HepG2 (cell line): ENCODE measurements around the gene C14orf93. TPM values are rescaled to one million over a fixed set of nuclear protein-coding genes. Genes with fewer than 3 reads are reported as not detected.
A peak's percentile ranks its signal among the peaks of the same experiment; 100 is the strongest.

ENCODE experiments used
- BCL6 ChIP-seq: IDR thresholded peaks from 2 replicates; pipeline ENCODE4 v1.6.1; 2016; ENCODE audit warnings: missing genetic modification reagents, missing compliant biosample characterization
- HOXA9 ChIP-seq: sonication (generic); formaldehyde crosslinking; IDR thresholded peaks from 2 replicates; pipeline ENCODE4 v1.8.1; 2022; ENCODE audit warnings: missing genetic modification reagents, mild to moderate bottlenecking, moderate library complexity, borderline replicate concordance
- JUN ChIP-seq: sonication (generic); formaldehyde crosslinking; IDR thresholded peaks from 2 replicates; pipeline ENCODE4 v1.4.0; 2020; ENCODE audit warnings: mild to moderate bottlenecking, missing genetic modification reagents
- MEIS2 ChIP-seq: sonication (generic); formaldehyde crosslinking; IDR thresholded peaks from 2 replicates; pipeline ENCODE4 v1.9.0; 2021; ENCODE audit warnings: mild to moderate bottlenecking, missing genetic modification reagents
- RARG ChIP-seq: sonication (generic); formaldehyde crosslinking; IDR thresholded peaks from 2 replicates; pipeline ENCODE4 v1.4.0; 2020; ENCODE audit warnings: low read depth, mild to moderate bottlenecking, missing genetic modification reagents
- RBFOX2 ChIP-seq: fragments of 200-400 bp; formaldehyde crosslinking; IDR thresholded peaks from 2 replicates; pipeline ENCODE4 v1.6.1; 2017; ENCODE audit warnings: low read depth, mild to moderate bottlenecking, low read length
- ZEB1 ChIP-seq: IDR thresholded peaks from 2 replicates; pipeline ENCODE4 v1.6.1; 2012; ENCODE audit warnings: mild to moderate bottlenecking, low read depth, inconsistent platforms; ENCODE audit not compliant: insufficient replicate concordance
- ZFP41 ChIP-seq: sonication (generic); formaldehyde crosslinking; IDR thresholded peaks from 2 replicates; pipeline ENCODE4 v1.4.0; 2020; ENCODE audit warnings: mild to moderate bottlenecking, missing genetic modification reagents, borderline replicate concordance
- ZNF160 ChIP-seq: sonication (generic); formaldehyde crosslinking; IDR thresholded peaks from 2 replicates; pipeline ENCODE4 v1.8.0; 2022; ENCODE audit warnings: mild to moderate bottlenecking, inconsistent platforms, missing genetic modification reagents
- ZNF20 ChIP-seq: sonication (generic); formaldehyde crosslinking; IDR thresholded peaks from 2 replicates; pipeline ENCODE4 v1.4.0; 2020; ENCODE audit warnings: mild to moderate bottlenecking, moderate library complexity, missing genetic modification reagents
- ZNF333 ChIP-seq: sonication (generic); formaldehyde crosslinking; IDR thresholded peaks from 2 replicates; pipeline ENCODE4 v1.4.0; 2020; ENCODE audit warnings: mild to moderate bottlenecking, missing genetic modification reagents, borderline replicate concordance
- ZNF678 ChIP-seq: sonication (generic); formaldehyde crosslinking; IDR thresholded peaks from 2 replicates; pipeline ENCODE4 v1.4.0; 2020; ENCODE audit warnings: mild to moderate bottlenecking, missing genetic modification reagents
- ZNF850 ChIP-seq: sonication (generic); formaldehyde crosslinking; conservative IDR thresholded peaks from 2 replicates; pipeline ENCODE4 v1.9.0; 2021; ENCODE audit warnings: mild to moderate bottlenecking, missing genetic modification reagents
- polyA plus RNA-seq, 8 experiments: library from polyadenylated mRNA; depleted of rRNA in 3 of 8; stranded (reverse) in 7 of 8; unstranded in 1 of 8; fragments of >200 nt; fragmentation: Illumina TruSeq in 4 of 8; extraction: Trizol in 4 of 8; gene quantifications; 2 replicates each; pipeline versions ENCODE4 v1.2.1 to v1.2.3, GENCODE V29; 2011 to 2016; ENCODE audit warnings: low read depth in 4 of 8, missing spikeins in 1 of 8, mixed read lengths in 1 of 8; ENCODE audit not compliant: insufficient read depth in 1 of 8
- total RNA-seq, 5 experiments: library from RNA; depleted of rRNA; stranded (reverse); fragments of >200 nt; fragmentation: Illumina TruSeq; extraction: Trizol; gene quantifications; 2 replicates each; pipeline ENCODE4 v1.2.3, GENCODE V29; 2016; ENCODE audit warnings: low read depth in 1 of 5
- TF ChIP-seq, protein P1 (sequence below): sonication (generic); formaldehyde crosslinking; IDR thresholded peaks from 2 replicates; pipeline ENCODE4 v1.4.0; 2020; ENCODE audit warnings: missing genetic modification reagents, borderline replicate concordance
- TF ChIP-seq, protein P2 (sequence below): sonication (generic); formaldehyde crosslinking; conservative IDR thresholded peaks from 2 replicates; pipeline ENCODE4 v1.4.0; 2020; ENCODE audit warnings: missing genetic modification reagents
- TF ChIP-seq, protein P3 (sequence below): sonication (generic); formaldehyde crosslinking; IDR thresholded peaks from 2 replicates; pipeline ENCODE4 v1.5.0; 2020; ENCODE audit warnings: missing genetic modification reagents
- TF ChIP-seq, protein P4 (sequence below): sonication (generic); formaldehyde crosslinking; IDR thresholded peaks from 2 replicates; pipeline ENCODE4 v1.5.1; 2020; ENCODE audit warnings: missing genetic modification reagents, mild to moderate bottlenecking, borderline replicate concordance
- TF ChIP-seq, protein P5 (sequence below): sonication (generic); formaldehyde crosslinking; IDR thresholded peaks from 2 replicates; pipeline ENCODE4 v1.5.0; 2020; ENCODE audit warnings: missing genetic modification reagents

C14orf93 gene
- total and polyA plus RNA-seq, 2 of the 13 experiments (the other 11 are each of a cell fraction or from before 2014, with no cell fraction given): 11.4 to 22.5 TPM

DNA sequence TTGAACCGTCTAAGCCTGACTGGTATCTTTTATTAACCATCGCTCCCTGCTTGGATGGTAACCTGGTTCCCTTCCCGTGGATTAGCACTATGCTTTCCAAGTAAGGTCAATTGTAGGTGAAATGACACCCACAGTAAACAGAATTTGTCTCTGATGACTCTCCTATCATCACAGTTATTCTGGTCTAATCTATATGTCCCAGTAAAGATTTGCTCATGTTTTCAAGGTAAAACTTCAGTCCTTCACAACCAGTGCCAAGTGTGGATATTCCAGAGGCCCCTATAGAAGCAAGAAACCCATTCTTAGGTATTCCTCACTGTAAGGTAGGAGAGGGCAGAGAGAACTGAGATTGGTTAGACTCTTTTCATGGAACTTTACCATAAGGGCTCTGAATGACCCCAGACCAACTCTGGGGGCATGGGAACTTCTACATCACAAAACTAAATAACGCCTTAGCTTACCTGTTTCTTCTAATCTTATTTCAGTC is 43.1 kb downstream of the C14orf93 start (continued):
- TF ChIP-seq, protein P1, sequence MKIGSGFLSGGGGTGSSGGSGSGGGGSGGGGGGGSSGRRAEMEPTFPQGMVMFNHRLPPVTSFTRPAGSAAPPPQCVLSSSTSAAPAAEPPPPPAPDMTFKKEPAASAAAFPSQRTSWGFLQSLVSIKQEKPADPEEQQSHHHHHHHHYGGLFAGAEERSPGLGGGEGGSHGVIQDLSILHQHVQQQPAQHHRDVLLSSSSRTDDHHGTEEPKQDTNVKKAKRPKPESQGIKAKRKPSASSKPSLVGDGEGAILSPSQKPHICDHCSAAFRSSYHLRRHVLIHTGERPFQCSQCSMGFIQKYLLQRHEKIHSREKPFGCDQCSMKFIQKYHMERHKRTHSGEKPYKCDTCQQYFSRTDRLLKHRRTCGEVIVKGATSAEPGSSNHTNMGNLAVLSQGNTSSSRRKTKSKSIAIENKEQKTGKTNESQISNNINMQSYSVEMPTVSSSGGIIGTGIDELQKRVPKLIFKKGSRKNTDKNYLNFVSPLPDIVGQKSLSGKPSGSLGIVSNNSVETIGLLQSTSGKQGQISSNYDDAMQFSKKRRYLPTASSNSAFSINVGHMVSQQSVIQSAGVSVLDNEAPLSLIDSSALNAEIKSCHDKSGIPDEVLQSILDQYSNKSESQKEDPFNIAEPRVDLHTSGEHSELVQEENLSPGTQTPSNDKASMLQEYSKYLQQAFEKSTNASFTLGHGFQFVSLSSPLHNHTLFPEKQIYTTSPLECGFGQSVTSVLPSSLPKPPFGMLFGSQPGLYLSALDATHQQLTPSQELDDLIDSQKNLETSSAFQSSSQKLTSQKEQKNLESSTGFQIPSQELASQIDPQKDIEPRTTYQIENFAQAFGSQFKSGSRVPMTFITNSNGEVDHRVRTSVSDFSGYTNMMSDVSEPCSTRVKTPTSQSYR (CRISPR knock-in tag): 0 out of 2 replicates have a peak, but pooled peaks have one; percentile 18
- no peak for TF ChIP-seq MEIS2 (CRISPR knock-in tag)
- TF ChIP-seq ZNF20 (CRISPR knock-in tag): no peak
- no peak for TF ChIP-seq ZNF160 (CRISPR knock-in tag)
- no peak for TF ChIP-seq ZEB1
- no peak for TF ChIP-seq RBFOX2
- TF ChIP-seq, protein P2, sequence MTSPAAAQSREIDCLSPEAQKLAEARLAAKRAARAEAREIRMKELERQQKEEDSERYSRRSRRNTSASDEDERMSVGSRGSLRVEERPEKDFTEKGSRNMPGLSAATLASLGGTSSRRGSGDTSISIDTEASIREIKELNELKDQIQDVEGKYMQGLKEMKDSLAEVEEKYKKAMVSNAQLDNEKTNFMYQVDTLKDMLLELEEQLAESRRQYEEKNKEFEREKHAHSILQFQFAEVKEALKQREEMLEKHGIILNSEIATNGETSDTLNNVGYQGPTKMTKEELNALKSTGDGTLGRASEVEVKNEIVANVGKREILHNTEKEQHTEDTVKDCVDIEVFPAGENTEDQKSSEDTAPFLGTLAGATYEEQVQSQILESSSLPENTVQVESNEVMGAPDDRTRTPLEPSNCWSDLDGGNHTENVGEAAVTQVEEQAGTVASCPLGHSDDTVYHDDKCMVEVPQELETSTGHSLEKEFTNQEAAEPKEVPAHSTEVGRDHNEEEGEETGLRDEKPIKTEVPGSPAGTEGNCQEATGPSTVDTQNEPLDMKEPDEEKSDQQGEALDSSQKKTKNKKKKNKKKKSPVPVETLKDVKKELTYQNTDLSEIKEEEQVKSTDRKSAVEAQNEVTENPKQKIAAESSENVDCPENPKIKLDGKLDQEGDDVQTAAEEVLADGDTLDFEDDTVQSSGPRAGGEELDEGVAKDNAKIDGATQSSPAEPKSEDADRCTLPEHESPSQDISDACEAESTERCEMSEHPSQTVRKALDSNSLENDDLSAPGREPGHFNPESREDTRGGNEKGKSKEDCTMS (CRISPR knock-in tag): no peak
- TF ChIP-seq, protein P3, sequence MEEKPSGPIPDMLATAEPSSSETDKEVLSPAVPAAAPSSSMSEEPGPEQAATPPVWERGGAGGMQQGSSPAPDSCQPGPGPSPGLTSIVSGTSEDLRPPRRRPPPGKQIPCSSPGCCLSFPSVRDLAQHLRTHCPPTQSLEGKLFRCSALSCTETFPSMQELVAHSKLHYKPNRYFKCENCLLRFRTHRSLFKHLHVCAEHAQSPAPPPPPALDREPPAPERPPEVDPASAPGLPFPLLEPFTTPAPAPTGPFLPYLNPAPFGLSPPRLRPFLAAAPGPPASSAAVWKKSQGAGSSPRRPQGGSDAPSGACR (CRISPR knock-in tag): no peak
- TF ChIP-seq HOXA9: no peak
- TF ChIP-seq ZFP41: no peak
- TF ChIP-seq, protein P4, sequence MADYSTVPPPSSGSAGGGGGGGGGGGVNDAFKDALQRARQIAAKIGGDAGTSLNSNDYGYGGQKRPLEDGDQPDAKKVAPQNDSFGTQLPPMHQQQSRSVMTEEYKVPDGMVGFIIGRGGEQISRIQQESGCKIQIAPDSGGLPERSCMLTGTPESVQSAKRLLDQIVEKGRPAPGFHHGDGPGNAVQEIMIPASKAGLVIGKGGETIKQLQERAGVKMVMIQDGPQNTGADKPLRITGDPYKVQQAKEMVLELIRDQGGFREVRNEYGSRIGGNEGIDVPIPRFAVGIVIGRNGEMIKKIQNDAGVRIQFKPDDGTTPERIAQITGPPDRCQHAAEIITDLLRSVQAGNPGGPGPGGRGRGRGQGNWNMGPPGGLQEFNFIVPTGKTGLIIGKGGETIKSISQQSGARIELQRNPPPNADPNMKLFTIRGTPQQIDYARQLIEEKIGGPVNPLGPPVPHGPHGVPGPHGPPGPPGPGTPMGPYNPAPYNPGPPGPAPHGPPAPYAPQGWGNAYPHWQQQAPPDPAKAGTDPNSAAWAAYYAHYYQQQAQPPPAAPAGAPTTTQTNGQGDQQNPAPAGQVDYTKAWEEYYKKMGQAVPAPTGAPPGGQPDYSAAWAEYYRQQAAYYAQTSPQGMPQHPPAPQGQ: 0 out of 2 replicates have a peak, but pooled peaks have one; percentile 20
- 0 out of 2 replicates have a peak, but pooled peaks have one; percentile 13 for TF ChIP-seq JUN (CRISPR knock-in tag)
- TF ChIP-seq ZNF333 (CRISPR knock-in tag): no peak
- no peak for TF ChIP-seq ZNF678 (CRISPR knock-in tag)
- no peak for TF ChIP-seq ZNF850 (CRISPR knock-in tag)
- TF ChIP-seq RARG (CRISPR knock-in tag): no peak
- TF ChIP-seq, protein P5, sequence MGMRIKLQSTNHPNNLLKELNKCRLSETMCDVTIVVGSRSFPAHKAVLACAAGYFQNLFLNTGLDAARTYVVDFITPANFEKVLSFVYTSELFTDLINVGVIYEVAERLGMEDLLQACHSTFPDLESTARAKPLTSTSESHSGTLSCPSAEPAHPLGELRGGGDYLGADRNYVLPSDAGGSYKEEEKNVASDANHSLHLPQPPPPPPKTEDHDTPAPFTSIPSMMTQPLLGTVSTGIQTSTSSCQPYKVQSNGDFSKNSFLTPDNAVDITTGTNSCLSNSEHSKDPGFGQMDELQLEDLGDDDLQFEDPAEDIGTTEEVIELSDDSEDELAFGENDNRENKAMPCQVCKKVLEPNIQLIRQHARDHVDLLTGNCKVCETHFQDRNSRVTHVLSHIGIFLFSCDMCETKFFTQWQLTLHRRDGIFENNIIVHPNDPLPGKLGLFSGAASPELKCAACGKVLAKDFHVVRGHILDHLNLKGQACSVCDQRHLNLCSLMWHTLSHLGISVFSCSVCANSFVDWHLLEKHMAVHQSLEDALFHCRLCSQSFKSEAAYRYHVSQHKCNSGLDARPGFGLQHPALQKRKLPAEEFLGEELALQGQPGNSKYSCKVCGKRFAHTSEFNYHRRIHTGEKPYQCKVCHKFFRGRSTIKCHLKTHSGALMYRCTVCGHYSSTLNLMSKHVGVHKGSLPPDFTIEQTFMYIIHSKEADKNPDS (CRISPR knock-in tag): no peak
- TF ChIP-seq BCL6 (CRISPR knock-in tag): peak; percentile 67
